H1 (cell line): Measurements from ENCODE around the gene CLDN9.

Source experiments
- CTCF ChIP-seq, 3 experiments: IDR thresholded peaks; 1 replicate in 2 of 3; 2 replicates in 1 of 3; pipeline versions ENCODE4 v1.5.1 to v1.6.1; 2011; ENCODE audit warnings: low read length in 3 of 3, mild to moderate bottlenecking in 3 of 3, inconsistent platforms in 2 of 3, low read depth in 1 of 3, moderate library complexity in 1 of 3; ENCODE audit not compliant: insufficient read depth in 1 of 3; ENCODE audit errors: control extremely low read depth in 1 of 3
- EZH2 ChIP-seq: fragments of 200-600 bp; sonication (generic); IDR thresholded peaks from 2 replicates; pipeline ENCODE4 v1.7.1; 2012; ENCODE audit warnings: low read depth, mild to moderate bottlenecking, moderate library complexity, low read length, inconsistent platforms; ENCODE audit not compliant: severe bottlenecking
- GABPA ChIP-seq: IDR thresholded peaks from 2 replicates; pipeline ENCODE4 v1.6.1; 2011; ENCODE audit warnings: mild to moderate bottlenecking, low read length, moderate library complexity, borderline replicate concordance; ENCODE audit not compliant: insufficient read depth
- JUN ChIP-seq: IDR thresholded peaks from 2 replicates; pipeline ENCODE4 v1.6.1; 2011; ENCODE audit warnings: low read depth, mild to moderate bottlenecking, improper control_type of control experiment, low read length

GRCh38 chr16:2967211-2967631 lies 45.5 kb upstream of the CLDN9 start:
- TF ChIP-seq GABPA (no peak), CTCF (IDR thresholded peaks at IDR 0.05; ENCODE audit: control extremely low read depth in 1 of 3, insufficient read depth in 1 of 3, low read depth in 1 of 3, low read length in 3 of 3) (no peak), JUN (no peak), EZH2 (peak; percentile 45)
